ENCODE data around the gene HBA1. TPM values are rescaled to one million over a fixed set of nuclear protein-coding genes. Genes with fewer than 3 reads are reported as not detected.
"Not testable (repeated sequence)": the region's sequence is repeated elsewhere in the genome, so short reads cannot be mapped to it uniquely, and the experiment has no call there.

The HBA1 gene
- total and polyA plus RNA-seq, 4 donors, result 38.1 to 2,695 (median 450) TPM

DNA sequence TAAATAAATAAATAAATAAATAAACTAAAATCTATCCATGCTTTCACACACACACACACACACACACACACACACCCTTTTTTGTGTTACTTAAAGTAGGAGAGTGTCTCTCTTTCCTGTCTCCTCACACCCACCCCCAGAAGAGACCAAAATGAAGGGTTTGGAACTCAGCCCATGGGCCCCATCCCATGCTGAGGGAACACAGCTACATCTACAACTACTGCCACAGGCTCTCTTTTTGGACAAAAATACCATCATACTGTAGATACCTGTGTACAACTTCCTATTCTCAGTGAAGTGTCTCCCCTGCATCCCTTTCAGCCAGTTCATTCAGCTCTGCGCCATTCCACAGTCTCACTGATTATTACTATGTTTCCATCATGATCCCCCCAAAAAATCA lies 5.7 kb upstream of the HBA1 start:
- no peak for ATAC-seq (ENCODE audit: insufficient read depth, low FRiP score)
- Histone ChIP-seq H3K36me3 (ENCODE audit: control insufficient read depth in 4 of 4, insufficient read depth in 4 of 4, low read length in 4 of 4) (no peaks in the 10 kb centered on the region), H3K27me3 (ENCODE audit: control insufficient read depth in 3 of 3, insufficient read depth in 3 of 3, low read length in 2 of 3) (peaks cover 9 to 60% (median 55%) of the 10 kb centered on the region in 3 donors), H3K4me3 (no peak overlapping the region), H3K27ac (ENCODE audit: low read depth in 1 of 2, low read length in 1 of 2) (no peak overlapping the region), H3K9me3 (ENCODE audit: control insufficient read depth in 4 of 4, insufficient read depth in 3 of 4, low read length in 3 of 4) (peaks cover 0 to 2% (median 0%) of the 10 kb centered on the region in 4 donors), H3K9ac (ENCODE audit: insufficient read depth in 1 of 2, low read length in 2 of 2) (no peak overlapping the region), H3K4me1 (ENCODE audit: control insufficient read depth in 5 of 5, insufficient read depth in 5 of 5, low read length in 5 of 5) (peaks cover 0 to 5% (median 0%) of the 10 kb centered on the region in 5 donors)
- no peak for DNase-seq
- WGBS, 2 donors, result 49 to 63% methylated on average over 1 of the region's 1 CpG
- TF ChIP-seq, protein P1, sequence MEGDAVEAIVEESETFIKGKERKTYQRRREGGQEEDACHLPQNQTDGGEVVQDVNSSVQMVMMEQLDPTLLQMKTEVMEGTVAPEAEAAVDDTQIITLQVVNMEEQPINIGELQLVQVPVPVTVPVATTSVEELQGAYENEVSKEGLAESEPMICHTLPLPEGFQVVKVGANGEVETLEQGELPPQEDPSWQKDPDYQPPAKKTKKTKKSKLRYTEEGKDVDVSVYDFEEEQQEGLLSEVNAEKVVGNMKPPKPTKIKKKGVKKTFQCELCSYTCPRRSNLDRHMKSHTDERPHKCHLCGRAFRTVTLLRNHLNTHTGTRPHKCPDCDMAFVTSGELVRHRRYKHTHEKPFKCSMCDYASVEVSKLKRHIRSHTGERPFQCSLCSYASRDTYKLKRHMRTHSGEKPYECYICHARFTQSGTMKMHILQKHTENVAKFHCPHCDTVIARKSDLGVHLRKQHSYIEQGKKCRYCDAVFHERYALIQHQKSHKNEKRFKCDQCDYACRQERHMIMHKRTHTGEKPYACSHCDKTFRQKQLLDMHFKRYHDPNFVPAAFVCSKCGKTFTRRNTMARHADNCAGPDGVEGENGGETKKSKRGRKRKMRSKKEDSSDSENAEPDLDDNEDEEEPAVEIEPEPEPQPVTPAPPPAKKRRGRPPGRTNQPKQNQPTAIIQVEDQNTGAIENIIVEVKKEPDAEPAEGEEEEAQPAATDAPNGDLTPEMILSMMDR (IDR thresholded peaks at IDR 0.05; ENCODE audit: control extremely low read depth, extremely low read depth), result no peak

DNA sequence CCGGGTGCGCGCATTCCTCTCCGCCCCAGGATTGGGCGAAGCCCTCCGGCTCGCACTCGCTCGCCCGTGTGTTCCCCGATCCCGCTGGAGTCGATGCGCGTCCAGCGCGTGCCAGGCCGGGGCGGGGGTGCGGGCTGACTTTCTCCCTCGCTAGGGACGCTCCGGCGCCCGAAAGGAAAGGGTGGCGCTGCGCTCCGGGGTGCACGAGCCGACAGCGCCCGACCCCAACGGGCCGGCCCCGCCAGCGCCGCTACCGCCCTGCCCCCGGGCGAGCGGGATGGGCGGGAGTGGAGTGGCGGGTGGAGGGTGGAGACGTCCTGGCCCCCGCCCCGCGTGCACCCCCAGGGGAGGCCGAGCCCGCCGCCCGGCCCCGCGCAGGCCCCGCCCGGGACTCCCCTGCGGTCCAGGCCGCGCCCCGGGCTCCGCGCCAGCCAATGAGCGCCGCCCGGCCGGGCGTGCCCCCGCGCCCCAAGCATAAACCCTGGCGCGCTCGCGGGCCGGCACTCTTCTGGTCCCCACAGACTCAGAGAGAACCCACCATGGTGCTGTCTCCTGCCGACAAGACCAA lies 4.0 kb upstream of the HBA1 start, which contains the start of gene HBA2:
Gene HBA2 (plus strand): TSS at position 503 of the 568 bp plus-strand sequence. CDS start 37 bp downstream, at position 540.
- H3K9ac ChIP-seq (ENCODE audit: insufficient read depth in 1 of 2, low read length in 2 of 2); H3K36me3 ChIP-seq (ENCODE audit: control insufficient read depth in 4 of 4, insufficient read depth in 4 of 4, low read length in 4 of 4); DNase-seq; ATAC-seq (ENCODE audit: insufficient read depth, low FRiP score); H3K9me3 ChIP-seq (ENCODE audit: control insufficient read depth in 4 of 4, insufficient read depth in 3 of 4, low read length in 3 of 4); H3K27ac ChIP-seq (ENCODE audit: low read depth in 1 of 2, low read length in 1 of 2); H3K4me3 ChIP-seq; H3K4me1 ChIP-seq (ENCODE audit: control insufficient read depth in 5 of 5, insufficient read depth in 5 of 5, low read length in 5 of 5): not testable (repeated sequence)
- no CpG with 5 or more reads among the region's 74 CpGs for WGBS, 2 donors
- H3K27me3 ChIP-seq (ENCODE audit: control insufficient read depth in 3 of 3, insufficient read depth in 3 of 3, low read length in 2 of 3), result peaks cover 7 to 50% (median 45%) of the 10 kb centered on the region in 3 donors

DNA sequence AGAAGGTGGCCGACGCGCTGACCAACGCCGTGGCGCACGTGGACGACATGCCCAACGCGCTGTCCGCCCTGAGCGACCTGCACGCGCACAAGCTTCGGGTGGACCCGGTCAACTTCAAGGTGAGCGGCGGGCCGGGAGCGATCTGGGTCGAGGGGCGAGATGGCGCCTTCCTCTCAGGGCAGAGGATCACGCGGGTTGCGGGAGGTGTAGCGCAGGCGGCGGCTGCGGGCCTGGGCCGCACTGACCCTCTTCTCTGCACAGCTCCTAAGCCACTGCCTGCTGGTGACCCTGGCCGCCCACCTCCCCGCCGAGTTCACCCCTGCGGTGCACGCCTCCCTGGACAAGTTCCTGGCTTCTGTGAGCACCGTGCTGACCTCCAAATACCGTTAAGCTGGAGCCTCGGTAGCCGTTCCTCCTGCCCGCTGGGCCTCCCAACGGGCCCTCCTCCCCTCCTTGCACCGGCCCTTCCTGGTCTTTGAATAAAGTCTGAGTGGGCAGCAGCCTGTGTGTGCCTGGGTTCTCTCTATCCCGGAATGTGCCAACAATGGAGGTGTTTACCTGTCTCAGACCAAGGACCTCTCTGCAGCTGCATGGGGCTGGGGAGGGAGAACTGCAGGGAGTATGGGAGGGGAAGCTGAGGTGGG lies 3.1 kb upstream of the HBA1 start:
- H3K36me3 ChIP-seq (ENCODE audit: control insufficient read depth in 4 of 4, insufficient read depth in 4 of 4, low read length in 4 of 4); H3K4me1 ChIP-seq (ENCODE audit: control insufficient read depth in 5 of 5, insufficient read depth in 5 of 5, low read length in 5 of 5); H3K4me3 ChIP-seq; H3K27ac ChIP-seq (ENCODE audit: low read depth in 1 of 2, low read length in 1 of 2); H3K9ac ChIP-seq (ENCODE audit: insufficient read depth in 1 of 2, low read length in 2 of 2); H3K9me3 ChIP-seq (ENCODE audit: control insufficient read depth in 4 of 4, insufficient read depth in 3 of 4, low read length in 3 of 4); DNase-seq; ATAC-seq (ENCODE audit: insufficient read depth, low FRiP score): not testable (repeated sequence)
- 3 to 9% methylated on average over 15 to 32 of the region's 44 CpGs for WGBS, 2 donors
- H3K27me3 ChIP-seq (ENCODE audit: control insufficient read depth in 3 of 3, insufficient read depth in 3 of 3, low read length in 2 of 3), result peaks cover 7 to 51% (median 46%) of the 10 kb centered on the region in 3 donors

DNA sequence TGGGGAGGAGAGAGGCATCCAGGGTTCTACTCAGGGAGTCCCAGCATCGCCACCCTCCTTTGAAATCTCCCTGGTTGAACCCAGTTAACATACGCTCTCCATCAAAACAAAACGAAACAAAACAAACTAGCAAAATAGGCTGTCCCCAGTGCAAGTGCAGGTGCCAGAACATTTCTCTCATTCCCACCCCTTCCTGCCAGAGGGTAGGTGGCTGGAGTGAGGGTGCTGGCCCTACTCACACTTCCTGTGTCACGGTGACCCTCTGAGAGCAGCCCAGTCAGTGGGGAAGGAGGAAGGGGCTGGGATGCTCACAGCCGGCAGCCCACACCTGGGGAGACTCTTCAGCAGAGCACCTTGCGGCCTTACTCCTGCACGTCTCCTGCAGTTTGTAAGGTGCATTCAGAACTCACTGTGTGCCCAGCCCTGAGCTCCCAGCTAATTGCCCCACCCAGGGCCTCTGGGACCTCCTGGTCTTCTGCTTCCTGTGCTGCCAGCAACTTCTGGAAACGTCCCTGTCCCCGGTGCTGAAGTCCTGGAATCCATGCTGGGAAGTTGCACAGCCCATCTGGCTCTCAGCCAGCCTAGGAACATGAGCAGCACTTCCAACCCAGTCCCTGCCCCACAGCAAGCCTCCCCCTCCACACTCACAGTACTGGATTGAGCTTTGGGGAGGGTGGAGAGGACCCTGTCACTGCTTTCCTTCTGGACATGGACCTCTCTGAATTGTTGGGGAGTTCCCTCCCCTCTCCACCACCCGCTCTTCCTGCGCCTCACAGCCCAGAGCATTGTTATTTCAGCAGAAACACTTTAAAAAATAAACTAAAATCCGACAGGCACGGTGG lies 2.3 kb upstream of the HBA1 start:
- peak in 1 of 3 donors; percentile 30 for DNase-seq
- WGBS, 2 donors, result 18 to 21% methylated on average over 6 to 9 of the region's 13 CpGs
- H3K9me3 ChIP-seq (ENCODE audit: control insufficient read depth in 4 of 4, insufficient read depth in 3 of 4, low read length in 3 of 4); H3K27ac ChIP-seq (ENCODE audit: low read depth in 1 of 2, low read length in 1 of 2); H3K4me3 ChIP-seq; ATAC-seq (ENCODE audit: insufficient read depth, low FRiP score); H3K36me3 ChIP-seq (ENCODE audit: control insufficient read depth in 4 of 4, insufficient read depth in 4 of 4, low read length in 4 of 4); H3K4me1 ChIP-seq (ENCODE audit: control insufficient read depth in 5 of 5, insufficient read depth in 5 of 5, low read length in 5 of 5); H3K9ac ChIP-seq (ENCODE audit: insufficient read depth in 1 of 2, low read length in 2 of 2): not testable (repeated sequence)
- H3K27me3 ChIP-seq (ENCODE audit: control insufficient read depth in 3 of 3, insufficient read depth in 3 of 3, low read length in 2 of 3), result peaks cover 7 to 48% (median 44%) of the 10 kb centered on the region in 3 donors

All from lung (tissue), 12 donors.